ENCODE results near the gene TTC3.
"Not testable (repeated sequence)": the region's sequence is repeated elsewhere in the genome, so short reads cannot be mapped to it uniquely, and the experiment has no call there.

The TTC3 gene, protein sequence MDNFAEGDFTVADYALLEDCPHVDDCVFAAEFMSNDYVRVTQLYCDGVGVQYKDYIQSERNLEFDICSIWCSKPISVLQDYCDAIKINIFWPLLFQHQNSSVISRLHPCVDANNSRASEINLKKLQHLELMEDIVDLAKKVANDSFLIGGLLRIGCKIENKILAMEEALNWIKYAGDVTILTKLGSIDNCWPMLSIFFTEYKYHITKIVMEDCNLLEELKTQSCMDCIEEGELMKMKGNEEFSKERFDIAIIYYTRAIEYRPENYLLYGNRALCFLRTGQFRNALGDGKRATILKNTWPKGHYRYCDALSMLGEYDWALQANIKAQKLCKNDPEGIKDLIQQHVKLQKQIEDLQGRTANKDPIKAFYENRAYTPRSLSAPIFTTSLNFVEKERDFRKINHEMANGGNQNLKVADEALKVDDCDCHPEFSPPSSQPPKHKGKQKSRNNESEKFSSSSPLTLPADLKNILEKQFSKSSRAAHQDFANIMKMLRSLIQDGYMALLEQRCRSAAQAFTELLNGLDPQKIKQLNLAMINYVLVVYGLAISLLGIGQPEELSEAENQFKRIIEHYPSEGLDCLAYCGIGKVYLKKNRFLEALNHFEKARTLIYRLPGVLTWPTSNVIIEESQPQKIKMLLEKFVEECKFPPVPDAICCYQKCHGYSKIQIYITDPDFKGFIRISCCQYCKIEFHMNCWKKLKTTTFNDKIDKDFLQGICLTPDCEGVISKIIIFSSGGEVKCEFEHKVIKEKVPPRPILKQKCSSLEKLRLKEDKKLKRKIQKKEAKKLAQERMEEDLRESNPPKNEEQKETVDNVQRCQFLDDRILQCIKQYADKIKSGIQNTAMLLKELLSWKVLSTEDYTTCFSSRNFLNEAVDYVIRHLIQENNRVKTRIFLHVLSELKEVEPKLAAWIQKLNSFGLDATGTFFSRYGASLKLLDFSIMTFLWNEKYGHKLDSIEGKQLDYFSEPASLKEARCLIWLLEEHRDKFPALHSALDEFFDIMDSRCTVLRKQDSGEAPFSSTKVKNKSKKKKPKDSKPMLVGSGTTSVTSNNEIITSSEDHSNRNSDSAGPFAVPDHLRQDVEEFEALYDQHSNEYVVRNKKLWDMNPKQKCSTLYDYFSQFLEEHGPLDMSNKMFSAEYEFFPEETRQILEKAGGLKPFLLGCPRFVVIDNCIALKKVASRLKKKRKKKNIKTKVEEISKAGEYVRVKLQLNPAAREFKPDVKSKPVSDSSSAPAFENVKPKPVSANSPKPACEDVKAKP (N-terminal part only)

DNA sequence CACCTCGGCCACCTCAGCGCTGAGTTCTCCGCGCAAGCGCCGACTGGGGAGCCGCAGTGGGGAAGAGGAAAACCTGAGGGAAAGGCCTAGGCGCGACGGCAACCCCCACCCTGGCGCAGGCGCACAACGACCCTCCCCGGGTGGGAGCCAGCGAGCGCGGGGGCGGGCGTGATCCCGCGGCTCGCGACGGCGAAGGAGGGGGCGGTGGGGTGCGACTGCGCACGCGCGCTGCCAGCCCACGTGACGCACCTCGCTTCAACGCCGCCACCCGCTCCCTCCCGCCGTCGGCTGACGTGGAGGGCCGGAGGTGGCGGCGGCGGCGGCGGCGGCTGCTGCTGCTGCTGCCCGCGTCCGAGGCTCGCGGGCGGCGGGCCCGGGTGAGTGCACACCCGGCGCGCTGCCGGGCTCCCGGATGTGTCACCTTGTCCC is at the start of gene TTC3, which contains the start of gene PIGP:
Gene TTC3, plus strand, starts transcription at position 267 of the 429 bp plus-strand sequence. CDS start 14,004 bp downstream, outside the sequence.
Gene PIGP, minus strand, starts transcription at position 84 of the 429 bp plus-strand sequence. CDS start 556 bp downstream, outside the sequence.
- peak; percentile 95 for DNase-seq (ENCODE audit: low spot score)

DNA sequence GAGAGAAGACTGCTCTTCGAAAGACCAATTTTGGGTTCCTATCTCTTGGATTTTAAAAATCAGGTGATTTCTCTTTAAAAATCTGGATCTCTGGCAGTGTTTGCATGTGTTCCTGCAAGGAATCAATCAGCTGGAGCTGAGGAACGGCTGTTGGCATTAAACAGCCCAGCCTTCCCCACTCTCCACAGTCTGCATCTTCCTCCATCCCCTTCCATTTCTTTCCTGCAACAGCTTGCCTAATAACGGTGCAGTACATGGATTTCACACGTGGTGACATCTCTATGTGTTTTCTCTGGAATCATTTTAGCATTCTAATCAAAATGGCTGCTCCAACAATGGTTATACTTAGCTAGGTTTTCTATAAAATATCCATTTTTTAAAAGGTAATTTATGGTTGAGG is 46.6 kb upstream of the TTC3 start:
- no peak for DNase-seq (ENCODE audit: low spot score)

DNA sequence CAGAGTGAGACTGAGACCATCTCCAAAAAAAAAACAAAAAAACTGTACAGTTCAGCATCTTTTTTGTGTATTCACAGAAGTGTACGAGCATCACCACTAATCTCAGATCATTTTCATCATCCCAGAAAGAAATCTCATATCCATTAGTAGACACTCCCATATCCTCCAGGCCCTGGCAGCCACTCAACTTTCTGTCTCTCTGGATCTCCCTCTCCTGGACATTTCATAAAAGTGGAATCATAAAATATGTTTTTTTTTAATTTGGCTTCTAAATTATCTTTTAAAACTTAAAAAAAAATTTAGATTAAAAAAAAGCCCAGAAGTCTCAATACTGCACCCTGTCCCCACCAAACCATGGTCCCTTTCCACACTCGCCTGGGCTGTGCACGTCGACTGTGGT is 44.5 kb upstream of the TTC3 start:
- no peak for DNase-seq (ENCODE audit: low spot score)

DNA sequence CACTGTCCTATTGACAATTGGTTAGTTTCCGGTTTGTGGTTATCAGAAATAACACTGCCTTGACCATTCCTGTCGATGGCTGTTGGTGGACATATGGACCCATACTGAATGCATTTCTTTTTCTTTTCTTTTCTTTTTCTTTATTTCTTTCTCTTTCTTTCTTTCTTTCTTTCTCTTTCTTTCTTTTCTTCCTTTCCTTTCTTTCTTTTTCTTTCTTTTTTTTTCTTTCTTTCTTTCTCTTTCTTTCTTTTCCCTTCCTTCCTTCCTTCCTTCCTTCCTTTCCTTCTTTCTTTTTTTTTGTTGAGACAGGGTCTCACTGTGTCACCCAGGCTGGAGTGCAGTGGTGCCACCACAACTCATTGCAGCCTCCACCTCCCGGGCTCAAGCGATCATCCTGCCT is 42.2 kb upstream of the TTC3 start:
- DNase-seq (ENCODE audit: low spot score): no peak

DNA sequence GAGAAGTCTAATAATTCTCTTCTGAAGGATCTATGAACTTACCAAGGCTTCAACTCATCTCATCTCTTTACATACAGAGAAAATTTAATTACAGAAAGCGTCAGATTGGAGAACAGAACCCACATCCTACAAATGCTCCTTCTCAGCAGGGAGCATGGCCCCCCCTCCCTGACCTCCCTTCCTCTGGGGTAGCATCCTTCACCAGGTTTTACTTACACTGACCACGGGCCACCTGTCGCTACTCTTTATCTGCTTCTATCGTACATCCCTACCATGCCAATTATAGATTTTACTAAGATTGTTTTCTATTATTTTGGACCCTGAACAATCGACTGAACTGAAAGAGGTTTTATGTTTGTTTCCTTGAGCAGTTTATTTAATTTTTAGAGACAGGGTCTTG is 40.8 kb upstream of the TTC3 start:
- no peak for DNase-seq (ENCODE audit: low spot score)

- peak; percentile 50 for DNase-seq (ENCODE audit: low spot score)
These were observed 40.1 kb upstream of the TTC3 start for GRCh38 chr21:37032877-37033471.

- not testable (repeated sequence) for DNase-seq (ENCODE audit: low spot score)
These were observed 38.7 kb upstream of the TTC3 start for GRCh38 chr21:37034394-37034793.

DNA sequence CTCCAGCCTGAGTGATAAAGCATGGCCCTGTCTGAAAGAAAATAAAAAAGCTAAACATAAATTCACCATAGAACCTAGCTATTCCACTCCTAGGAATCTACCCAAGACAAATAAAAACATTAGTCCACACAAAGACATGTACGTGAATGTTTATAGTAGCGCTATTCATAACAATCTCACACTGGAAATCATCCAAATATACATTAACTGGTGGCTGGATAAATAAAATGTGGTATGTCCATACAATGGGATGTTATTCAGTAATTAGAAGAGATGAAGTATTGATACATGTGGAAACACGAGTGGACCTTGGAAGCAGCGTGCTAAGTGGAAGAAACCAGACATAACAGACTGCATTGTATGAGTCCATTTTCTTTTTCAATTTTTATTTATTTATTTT is 36.9 kb upstream of the TTC3 start:
- DNase-seq (ENCODE audit: low spot score): no peak

- no peak for DNase-seq (ENCODE audit: low spot score)
These were observed 33.5 kb upstream of the TTC3 start for GRCh38 chr21:37039411-37040075.

DNA sequence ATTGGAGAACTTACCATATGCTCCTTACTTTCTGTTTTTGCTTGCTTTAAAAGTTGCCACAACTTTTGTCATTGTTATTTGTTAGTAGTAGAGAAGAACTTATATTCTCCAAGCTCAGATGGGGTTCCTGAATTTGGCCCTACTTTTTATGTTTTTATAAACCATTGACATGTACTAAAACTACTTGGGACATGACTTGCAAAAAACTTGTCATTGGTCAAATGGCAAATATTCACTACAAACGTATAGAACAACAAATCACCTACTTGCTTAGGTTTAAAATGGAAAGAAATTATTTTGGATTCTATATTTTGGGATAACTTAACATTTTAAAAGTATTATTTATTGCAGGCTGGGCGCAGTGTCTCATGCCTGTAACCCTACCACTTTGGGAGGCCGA is 32.8 kb upstream of the TTC3 start:
- no peak for DNase-seq (ENCODE audit: low spot score)

GRCh38 chr21:37041706-37042271 is 31.3 kb upstream of the TTC3 start:
- no peak for DNase-seq (ENCODE audit: low spot score)

DNA sequence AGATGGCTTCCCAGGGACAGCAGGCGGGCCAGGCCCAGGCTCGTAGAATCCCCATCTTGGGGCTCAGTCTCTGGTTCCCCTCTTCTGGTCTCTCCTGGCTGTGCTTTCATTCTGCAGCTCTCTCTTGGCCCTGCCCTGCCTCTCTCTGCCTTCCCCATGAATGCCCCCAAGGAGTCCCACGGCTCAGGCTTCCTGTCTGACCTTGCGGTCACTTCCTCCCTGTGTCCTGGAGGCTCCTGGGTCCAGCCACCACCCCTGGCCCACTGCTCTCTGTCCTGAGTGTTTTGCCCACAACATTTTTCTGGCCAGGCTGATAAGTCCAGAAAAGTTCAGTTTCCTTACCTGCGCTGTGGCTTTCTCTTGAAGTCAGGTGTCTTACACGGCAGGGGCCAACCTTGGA is 29.2 kb upstream of the TTC3 start:
- no peak for DNase-seq (ENCODE audit: low spot score)

DNA sequence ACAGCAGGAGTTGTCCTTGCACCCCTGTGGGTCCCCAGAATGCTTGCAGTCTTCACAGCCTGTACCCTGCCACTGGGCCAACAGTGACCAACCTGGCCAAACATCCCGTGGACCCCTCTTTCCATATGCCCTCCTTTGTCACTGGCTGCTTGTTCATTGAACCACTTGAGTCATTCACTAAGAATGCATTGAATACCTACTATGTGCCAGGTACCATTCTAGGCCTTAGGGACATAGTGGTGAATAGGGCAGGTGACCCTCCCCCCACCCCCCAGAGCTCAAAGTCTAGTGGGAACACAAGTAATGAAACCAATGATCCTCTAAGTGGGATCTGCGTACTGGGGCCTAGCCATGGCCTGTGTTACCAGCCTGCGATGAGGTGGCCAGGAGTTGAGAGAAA is 28.4 kb upstream of the TTC3 start:
- no peak for DNase-seq (ENCODE audit: low spot score)

DNA sequence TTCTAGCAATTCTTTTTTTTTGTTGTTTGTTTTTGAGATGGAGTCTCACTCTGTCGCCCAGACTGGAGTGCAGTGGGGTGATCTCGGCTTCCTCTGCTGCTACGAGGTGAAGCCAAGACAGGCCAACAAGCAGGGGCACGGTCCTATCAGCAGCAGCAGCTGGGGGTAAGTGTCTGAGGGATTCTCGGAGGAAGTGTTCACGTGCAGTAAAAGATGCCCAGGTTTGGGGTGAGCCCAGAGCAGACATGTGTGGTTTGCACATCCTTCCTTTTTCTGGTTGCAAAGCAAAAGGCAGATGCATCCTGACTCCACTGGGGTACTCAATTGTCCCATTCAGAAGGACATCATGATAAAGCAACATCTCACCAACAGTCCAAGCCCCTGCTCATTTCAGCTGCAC is 27.9 kb upstream of the TTC3 start:
- no peak for DNase-seq (ENCODE audit: low spot score)

GRCh38 chr21:37045556-37045955 is 27.5 kb upstream of the TTC3 start:
- DNase-seq (ENCODE audit: low spot score): no peak

- no peak for DNase-seq (ENCODE audit: low spot score)
These were observed 26.0 kb upstream of the TTC3 start for GRCh38 chr21:37047079-37047478.

DNA sequence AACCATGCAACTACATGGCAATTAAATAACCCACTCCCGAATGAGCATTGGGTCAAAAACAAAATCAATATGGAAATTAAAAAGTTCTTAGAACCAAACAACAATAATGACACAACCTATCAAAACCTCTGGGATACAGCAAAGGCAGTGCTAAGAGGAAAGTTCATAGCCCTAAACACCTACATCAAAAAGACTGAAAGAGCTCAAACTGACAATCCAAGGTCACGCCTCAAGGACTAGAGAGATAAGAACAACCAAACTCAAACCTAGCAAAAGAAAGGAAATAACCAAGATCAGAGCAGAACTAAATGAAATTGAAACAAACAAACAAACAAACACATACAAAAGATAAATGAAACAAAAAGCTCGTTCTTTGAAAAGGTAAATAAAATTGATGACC is 23.3 kb upstream of the TTC3 start:
- not testable (repeated sequence) for DNase-seq (ENCODE audit: low spot score)

DNA sequence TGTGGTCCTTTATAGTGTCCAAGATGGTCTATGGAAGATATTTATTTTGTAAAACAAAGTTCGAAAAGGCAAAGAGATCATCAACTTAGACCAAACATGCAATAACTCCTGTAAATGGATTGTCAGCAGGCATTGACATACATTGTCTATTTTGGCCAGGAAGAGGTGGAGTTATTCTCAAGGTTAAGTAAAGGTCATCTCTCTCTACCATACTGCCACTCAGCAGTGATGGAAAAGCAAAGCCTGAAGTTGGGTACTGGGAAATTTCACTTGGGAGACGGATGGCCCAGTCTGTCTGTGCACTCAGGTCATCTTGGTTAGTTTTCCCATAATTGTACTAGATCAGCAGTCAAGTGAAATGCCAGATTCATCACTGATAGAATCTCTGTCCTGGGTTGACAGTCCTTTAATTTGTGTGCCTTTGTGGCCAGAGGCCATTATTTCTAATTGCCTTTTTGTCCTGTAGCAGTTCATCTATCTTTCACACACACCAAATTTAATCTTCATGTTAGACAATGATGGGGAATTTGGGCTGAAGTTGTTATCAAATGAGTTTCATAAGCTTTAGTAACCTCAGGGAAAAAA is 17.7 kb upstream of the TTC3 start:
- no peak for DNase-seq (ENCODE audit: low spot score)

DNA sequence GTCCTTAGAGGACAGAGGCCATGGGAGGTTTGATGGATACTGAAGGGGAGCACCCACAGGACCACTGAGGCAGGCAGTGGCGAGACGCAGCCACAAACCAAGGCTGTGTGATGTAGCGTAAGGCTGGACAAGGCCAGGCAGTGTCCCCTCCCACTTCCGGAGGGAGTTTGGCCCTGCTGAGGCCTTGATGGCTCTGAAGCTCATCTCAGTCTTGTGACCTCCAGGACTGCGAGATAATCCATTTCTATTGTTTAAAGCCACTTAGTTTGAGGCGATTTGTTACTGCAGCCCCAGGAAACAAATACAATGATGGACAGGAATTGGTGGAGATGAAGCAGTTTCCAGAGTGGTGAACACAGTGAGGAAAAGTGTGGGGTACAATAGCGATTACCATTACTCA is 15.4 kb upstream of the TTC3 start:
- DNase-seq (ENCODE audit: low spot score): no peak

DNA sequence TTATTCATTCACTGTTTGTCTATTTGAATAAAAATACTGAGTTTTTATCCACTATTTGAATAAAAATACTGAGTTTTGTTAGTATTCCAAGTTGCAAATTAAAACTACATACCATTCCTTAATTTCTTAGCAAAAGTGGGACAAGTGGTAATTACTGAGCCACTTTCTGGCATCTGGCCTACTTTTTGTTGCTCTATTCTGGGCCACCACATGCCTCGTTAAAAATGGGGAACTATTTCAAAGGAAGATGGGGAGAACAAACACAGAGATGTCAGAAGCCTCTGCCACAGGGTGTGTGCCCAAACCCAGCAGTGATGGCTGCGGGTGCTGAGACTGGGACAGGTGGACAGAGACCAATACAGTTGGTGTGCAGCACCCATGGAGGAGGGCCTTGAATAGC is 14.8 kb upstream of the TTC3 start:
- no peak for DNase-seq (ENCODE audit: low spot score)

- DNase-seq (ENCODE audit: low spot score): no peak
These were observed 13.9 kb upstream of the TTC3 start for GRCh38 chr21:37059181-37059580.

Measured in hepatic stellate cell (primary cell).